GM12878 (cell line): ENCODE data around the gene ANKRD16.
"Not testable (repeated sequence)": the region's sequence is repeated elsewhere in the genome, so short reads cannot be mapped to it uniquely, and the experiment has no call there.

Experiments used
- CEBPZ ChIP-seq: fragments of 150-350 bp; IDR thresholded peaks from 2 replicates; pipeline ENCODE4 v1.6.1; 2016; ENCODE audit warnings: low read depth, low read length
- EZH2 ChIP-seq: IDR thresholded peaks from 2 replicates; pipeline ENCODE4 v1.6.1; 2012; ENCODE audit warnings: low read depth, mild to moderate bottlenecking, control low read depth, inconsistent platforms, low read length, borderline replicate concordance; ENCODE audit not compliant: control insufficient read depth
- FOS ChIP-seq: IDR thresholded peaks from 3 replicates; pipeline ENCODE4 v1.6.1; 2011; ENCODE audit warnings: borderline replicate concordance; ENCODE audit not compliant: insufficient read length; ENCODE audit errors: extremely low read depth
- FOXK2 ChIP-seq: fragments of 450-650 bp; IDR thresholded peaks from 2 replicates; pipeline ENCODE4 v1.6.1; 2017; ENCODE audit warnings: mild to moderate bottlenecking, moderate library complexity
- IKZF1 ChIP-seq: fragments of 450-650 bp; conservative IDR thresholded peaks from 2 replicates; pipeline ENCODE4 v1.6.1; 2017; ENCODE audit warnings: antibody characterized with exemption, mild to moderate bottlenecking
- MTA2 ChIP-seq: fragments of 450-650 bp; IDR thresholded peaks from 2 replicates; pipeline ENCODE4 v1.6.1; 2016; ENCODE audit warnings: low read depth, mild to moderate bottlenecking, moderate library complexity
- POLR2A ChIP-seq: IDR thresholded peaks from 2 replicates; pipeline ENCODE4 v1.6.1; 2011; ENCODE audit warnings: low read depth, mild to moderate bottlenecking, low read length
- TAF1 ChIP-seq: IDR thresholded peaks from 2 replicates; pipeline ENCODE4 v1.6.1; 2011; ENCODE audit warnings: mild to moderate bottlenecking, low read depth, low read length, borderline replicate concordance
- USF2 ChIP-seq: IDR thresholded peaks from 2 replicates; pipeline ENCODE4 v1.6.1; 2011; ENCODE audit warnings: low read depth, low read length, improper control_type of control experiment, borderline replicate concordance
- YY1 ChIP-seq: IDR thresholded peaks from 2 replicates; pipeline ENCODE4 v1.6.1; 2011; ENCODE audit warnings: low read depth, mild to moderate bottlenecking, low read length
- ZNF24 ChIP-seq: fragments of 450-650 bp; IDR thresholded peaks from 2 replicates; pipeline ENCODE4 v1.6.1; 2017; ENCODE audit warnings: antibody characterized with exemption, mild to moderate bottlenecking
- TF ChIP-seq, protein P1 (sequence below): IDR thresholded peaks from 2 replicates; pipeline ENCODE4 v1.6.1; 2012; ENCODE audit warnings: low read length, inconsistent platforms
- TF ChIP-seq, protein P2 (sequence below), 3 experiments: IDR thresholded peaks in 2 of 3; conservative IDR thresholded peaks in 1 of 3; 2 replicates each; pipeline ENCODE4 v1.5.1; 2011; ENCODE audit warnings: low read depth in 3 of 3, low read length in 3 of 3, mild to moderate bottlenecking in 3 of 3, control low read depth in 2 of 3, moderate library complexity in 2 of 3, inconsistent platforms in 1 of 3, mixed read lengths in 1 of 3; ENCODE audit not compliant: control insufficient read depth in 2 of 3, insufficient read depth in 1 of 3; ENCODE audit errors: extremely low read depth in 1 of 3

GRCh38 chr10:5866451-5867081 is 23.1 kb downstream of the ANKRD16 start:
- TF ChIP-seq, protein P1, sequence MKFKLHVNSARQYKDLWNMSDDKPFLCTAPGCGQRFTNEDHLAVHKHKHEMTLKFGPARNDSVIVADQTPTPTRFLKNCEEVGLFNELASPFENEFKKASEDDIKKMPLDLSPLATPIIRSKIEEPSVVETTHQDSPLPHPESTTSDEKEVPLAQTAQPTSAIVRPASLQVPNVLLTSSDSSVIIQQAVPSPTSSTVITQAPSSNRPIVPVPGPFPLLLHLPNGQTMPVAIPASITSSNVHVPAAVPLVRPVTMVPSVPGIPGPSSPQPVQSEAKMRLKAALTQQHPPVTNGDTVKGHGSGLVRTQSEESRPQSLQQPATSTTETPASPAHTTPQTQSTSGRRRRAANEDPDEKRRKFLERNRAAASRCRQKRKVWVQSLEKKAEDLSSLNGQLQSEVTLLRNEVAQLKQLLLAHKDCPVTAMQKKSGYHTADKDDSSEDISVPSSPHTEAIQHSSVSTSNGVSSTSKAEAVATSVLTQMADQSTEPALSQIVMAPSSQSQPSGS, result not testable (repeated sequence)
- not testable (repeated sequence) for TF ChIP-seq TAF1, FOS, USF2, YY1, IKZF1, POLR2A, FOXK2, ZNF24, CEBPZ, EZH2
- TF ChIP-seq, protein P2, sequence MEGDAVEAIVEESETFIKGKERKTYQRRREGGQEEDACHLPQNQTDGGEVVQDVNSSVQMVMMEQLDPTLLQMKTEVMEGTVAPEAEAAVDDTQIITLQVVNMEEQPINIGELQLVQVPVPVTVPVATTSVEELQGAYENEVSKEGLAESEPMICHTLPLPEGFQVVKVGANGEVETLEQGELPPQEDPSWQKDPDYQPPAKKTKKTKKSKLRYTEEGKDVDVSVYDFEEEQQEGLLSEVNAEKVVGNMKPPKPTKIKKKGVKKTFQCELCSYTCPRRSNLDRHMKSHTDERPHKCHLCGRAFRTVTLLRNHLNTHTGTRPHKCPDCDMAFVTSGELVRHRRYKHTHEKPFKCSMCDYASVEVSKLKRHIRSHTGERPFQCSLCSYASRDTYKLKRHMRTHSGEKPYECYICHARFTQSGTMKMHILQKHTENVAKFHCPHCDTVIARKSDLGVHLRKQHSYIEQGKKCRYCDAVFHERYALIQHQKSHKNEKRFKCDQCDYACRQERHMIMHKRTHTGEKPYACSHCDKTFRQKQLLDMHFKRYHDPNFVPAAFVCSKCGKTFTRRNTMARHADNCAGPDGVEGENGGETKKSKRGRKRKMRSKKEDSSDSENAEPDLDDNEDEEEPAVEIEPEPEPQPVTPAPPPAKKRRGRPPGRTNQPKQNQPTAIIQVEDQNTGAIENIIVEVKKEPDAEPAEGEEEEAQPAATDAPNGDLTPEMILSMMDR (IDR thresholded peaks at IDR 0.05 in 2 of 3, conservative IDR thresholded peaks at IDR 0.05 in 1 of 3; ENCODE audit: control insufficient read depth in 2 of 3, extremely low read depth in 1 of 3, insufficient read depth in 1 of 3, low read depth in 3 of 3, low read length in 3 of 3), result not testable (repeated sequence)
- peak; percentile 26; the same call in 1 of the 2 replicates for TF ChIP-seq MTA2
